Measurements from ENCODE around the gene PVALB. TPM values are rescaled to one million over a fixed set of nuclear protein-coding genes. Genes with fewer than 3 reads are reported as not detected.

Gene PVALB
- total RNA-seq, 1 donor from 2014 or later: not detected

- Mint-ChIP-seq H3K4me3 (ENCODE audit: unreplicated experiment) (no peak overlapping the region), H3K4me1 (ENCODE audit: unreplicated experiment) (no peaks in the 10 kb centered on the region), H3K27ac (ENCODE audit: unreplicated experiment) (no peak overlapping the region), H3K36me3 (ENCODE audit: low read depth, unreplicated experiment) (no peaks in the 10 kb centered on the region), H3K27me3 (ENCODE audit: unreplicated experiment) (peaks cover 5% of the 10 kb centered on the region), H3K9me3 (ENCODE audit: unreplicated experiment) (no peaks in the 10 kb centered on the region)
- TF ChIP-seq CTCF (IDR thresholded peaks at IDR 0.05; ENCODE audit: unreplicated experiment): no peak
- DNase-seq (ENCODE audit: low spot score): no peak
These were observed 29.4 kb downstream of the PVALB start for GRCh38 chr22:36787204-36787988.

- H3K9me3 Mint-ChIP-seq (ENCODE audit: unreplicated experiment): no peaks in the 10 kb centered on the region
- TF ChIP-seq CTCF (IDR thresholded peaks at IDR 0.05; ENCODE audit: unreplicated experiment): no peak
- no peak overlapping the region for H3K27ac Mint-ChIP-seq (ENCODE audit: unreplicated experiment)
- no peaks in the 10 kb centered on the region for H3K4me1 Mint-ChIP-seq (ENCODE audit: unreplicated experiment)
- no peak for DNase-seq (ENCODE audit: low spot score)
- no peak overlapping the region for H3K4me3 Mint-ChIP-seq (ENCODE audit: unreplicated experiment)
- H3K36me3 Mint-ChIP-seq (ENCODE audit: low read depth, unreplicated experiment): no peaks in the 10 kb centered on the region
- H3K27me3 Mint-ChIP-seq (ENCODE audit: unreplicated experiment): peaks cover 4% of the 10 kb centered on the region
These were observed 33.1 kb downstream of the PVALB start for GRCh38 chr22:36783743-36784142.

GRCh38 chr22:36781656-36782627 is 34.9 kb downstream of the PVALB start:
- H3K4me1 Mint-ChIP-seq (ENCODE audit: unreplicated experiment): no peaks in the 10 kb centered on the region
- H3K27ac Mint-ChIP-seq (ENCODE audit: unreplicated experiment): no peak overlapping the region
- H3K4me3 Mint-ChIP-seq (ENCODE audit: unreplicated experiment): no peak overlapping the region
- DNase-seq (ENCODE audit: low spot score): peak; percentile 93
- H3K9me3 Mint-ChIP-seq (ENCODE audit: unreplicated experiment): no peaks in the 10 kb centered on the region
- TF ChIP-seq CTCF (IDR thresholded peaks at IDR 0.05; ENCODE audit: unreplicated experiment): peak; percentile 93
- H3K27me3 Mint-ChIP-seq (ENCODE audit: unreplicated experiment): peaks cover 3% of the 10 kb centered on the region
- H3K36me3 Mint-ChIP-seq (ENCODE audit: low read depth, unreplicated experiment): peaks cover 4% of the 10 kb centered on the region

GRCh38 chr22:36778020-36778419 is 38.8 kb downstream of the PVALB start:
- TF ChIP-seq CTCF (IDR thresholded peaks at IDR 0.05; ENCODE audit: unreplicated experiment): no peak
- no peaks in the 10 kb centered on the region for H3K9me3 Mint-ChIP-seq (ENCODE audit: unreplicated experiment)
- no peak overlapping the region for H3K27ac Mint-ChIP-seq (ENCODE audit: unreplicated experiment)
- H3K4me1 Mint-ChIP-seq (ENCODE audit: unreplicated experiment): peaks cover 8% of the 10 kb centered on the region
- DNase-seq (ENCODE audit: low spot score): no peak
- peak overlapping the region; percentile 35 for H3K4me3 Mint-ChIP-seq (ENCODE audit: unreplicated experiment)
- peaks cover 7% of the 10 kb centered on the region for H3K36me3 Mint-ChIP-seq (ENCODE audit: low read depth, unreplicated experiment)
- H3K27me3 Mint-ChIP-seq (ENCODE audit: unreplicated experiment): peaks cover 5% of the 10 kb centered on the region

Data from endothelial cell (in vitro differentiated cells).